ENCODE measurements around the gene NSMCE3.
"Not testable (repeated sequence)": the region's sequence is repeated elsewhere in the genome, so short reads cannot be mapped to it uniquely, and the experiment has no call there.

NSMCE3 gene

GRCh38 chr15:29224235-29224986, 45.2 kb downstream of the NSMCE3 start:
- DNase-seq; H3K4me3 Mint-ChIP-seq; H3K4me1 Mint-ChIP-seq (ENCODE audit: low read depth in 2 of 2); H3K36me3 Mint-ChIP-seq (ENCODE audit: insufficient read depth); H3K9me3 Mint-ChIP-seq; ATAC-seq (replicated peaks); H3K27ac Mint-ChIP-seq: not testable (repeated sequence)
- peaks cover 50 to 52% of the 10 kb centered on the region in 2 donors for H3K27me3 Mint-ChIP-seq

DNA sequence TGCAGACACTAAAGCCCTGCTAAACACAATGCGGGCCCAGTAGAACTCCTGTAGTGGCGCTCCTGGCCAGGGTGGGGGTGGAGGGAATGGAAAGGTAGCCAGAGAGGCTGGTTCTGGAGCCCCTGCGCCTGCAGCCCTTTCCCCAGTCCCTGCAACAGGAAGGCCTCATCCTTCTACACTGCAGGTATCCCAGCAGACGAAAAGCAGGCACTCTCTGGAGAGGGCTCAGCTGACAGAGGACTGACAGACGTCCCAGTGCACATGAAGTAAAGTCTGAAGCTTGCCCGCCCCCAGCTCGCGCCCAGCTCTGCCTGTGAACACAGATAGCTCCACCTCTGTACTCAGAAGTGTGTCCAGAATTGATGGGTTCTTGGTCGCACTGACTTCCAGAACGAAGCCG, 46.0 kb downstream of the NSMCE3 start:
- ATAC-seq (replicated peaks) = no peak
- H3K27ac Mint-ChIP-seq = no peak overlapping the region
- no peaks in the 10 kb centered on the region for H3K36me3 Mint-ChIP-seq (ENCODE audit: insufficient read depth)
- H3K9me3 Mint-ChIP-seq = no peaks in the 10 kb centered on the region
- no peak for DNase-seq
- no peak overlapping the region for H3K4me3 Mint-ChIP-seq
- peaks cover 53 to 59% of the 10 kb centered on the region in 2 donors for H3K27me3 Mint-ChIP-seq
- H3K4me1 Mint-ChIP-seq (ENCODE audit: low read depth in 2 of 2) = no peaks in the 10 kb centered on the region

- DNase-seq = no peak
- ATAC-seq (replicated peaks) = no peak
- Mint-ChIP-seq H3K36me3 (ENCODE audit: insufficient read depth) (no peaks in the 10 kb centered on the region), H3K4me1 (ENCODE audit: low read depth in 2 of 2) (no peaks in the 10 kb centered on the region), H3K27ac (no peak overlapping the region), H3K9me3 (no peaks in the 10 kb centered on the region), H3K27me3 (peaks cover 55 to 66% of the 10 kb centered on the region in 2 donors), H3K4me3 (no peak overlapping the region)
These were observed 47.3 kb downstream of the NSMCE3 start for GRCh38 chr15:29222129-29222853.

DNA sequence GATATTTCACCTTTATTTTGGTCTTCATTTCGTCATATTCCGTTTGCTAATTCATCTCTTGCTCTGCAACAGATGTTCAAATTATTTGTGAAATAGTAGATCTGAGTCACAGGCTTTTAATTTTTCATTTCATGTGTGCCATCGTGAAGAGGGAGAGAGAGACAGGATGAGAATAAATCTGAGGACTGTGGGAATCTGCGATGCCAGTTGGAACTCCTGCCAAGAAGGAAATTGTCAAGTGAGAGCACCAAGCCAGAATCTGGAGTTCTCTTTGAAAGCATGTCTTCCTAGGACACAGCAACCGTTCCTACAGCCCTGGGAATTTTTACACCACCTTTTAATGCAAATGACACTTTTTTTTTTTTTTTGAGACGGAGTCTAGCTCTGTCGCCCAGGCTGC, 48.8 kb downstream of the NSMCE3 start:
- Mint-ChIP-seq H3K9me3 (no peaks in the 10 kb centered on the region), H3K27me3 (peaks cover 58 to 68% of the 10 kb centered on the region in 2 donors), H3K4me1 (ENCODE audit: low read depth in 2 of 2) (no peaks in the 10 kb centered on the region), H3K4me3 (no peak overlapping the region), H3K27ac (no peak overlapping the region), H3K36me3 (ENCODE audit: insufficient read depth) (no peaks in the 10 kb centered on the region)
- no peak for DNase-seq
- no peak for ATAC-seq (replicated peaks)

DNA sequence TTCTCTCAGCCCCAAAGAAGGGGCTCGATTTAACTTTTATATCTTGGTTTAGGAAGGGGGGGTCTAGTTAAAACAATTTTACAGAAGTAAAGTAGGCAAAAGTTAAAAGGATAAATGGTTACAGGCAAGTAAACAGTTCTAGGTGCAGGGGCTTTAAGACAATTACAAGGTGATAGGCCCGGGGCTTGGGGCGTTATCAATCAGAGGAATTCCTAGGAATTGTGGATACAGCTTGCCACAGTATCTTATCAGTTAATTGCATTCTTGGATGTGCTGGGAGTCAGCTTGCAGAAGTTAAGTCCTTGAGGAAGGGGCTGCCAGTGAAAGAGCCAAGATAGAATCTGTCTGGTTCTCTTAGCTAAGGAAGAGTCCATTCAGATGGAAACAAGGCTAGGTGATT, 52.7 kb downstream of the NSMCE3 start:
- peaks cover 46 to 54% of the 10 kb centered on the region in 2 donors for H3K27me3 Mint-ChIP-seq
- ATAC-seq (replicated peaks) (no peak), DNase-seq (no peak)
- H3K4me3 Mint-ChIP-seq = no peak overlapping the region
- no peaks in the 10 kb centered on the region for H3K9me3 Mint-ChIP-seq
- no peaks in the 10 kb centered on the region for H3K36me3 Mint-ChIP-seq (ENCODE audit: insufficient read depth)
- no peaks in the 10 kb centered on the region for H3K4me1 Mint-ChIP-seq (ENCODE audit: low read depth in 2 of 2)
- H3K27ac Mint-ChIP-seq = no peak overlapping the region

All from effector memory CD8-positive, alpha-beta T cell (primary cell).